H1 (cell line): ENCODE data around the gene VDAC2.

Experiments used
- CEBPB ChIP-seq: IDR thresholded peaks from 2 replicates; pipeline ENCODE4 v1.6.1; 2012; ENCODE audit warnings: low read depth, low read length
- CTCF ChIP-seq, 3 experiments: IDR thresholded peaks; 1 replicate in 2 of 3; 2 replicates in 1 of 3; pipeline versions ENCODE4 v1.5.1 to v1.6.1; 2011; ENCODE audit warnings: low read length in 3 of 3, mild to moderate bottlenecking in 3 of 3, inconsistent platforms in 2 of 3, low read depth in 1 of 3, moderate library complexity in 1 of 3; ENCODE audit not compliant: insufficient read depth in 1 of 3; ENCODE audit errors: control extremely low read depth in 1 of 3
- EP300 ChIP-seq, 2 experiments: IDR thresholded peaks; 1 replicate in 1 of 2; 2 replicates in 1 of 2; pipeline ENCODE4 v1.6.1; 2011 to 2012; ENCODE audit warnings: low read depth in 2 of 2, low read length in 2 of 2, mild to moderate bottlenecking in 2 of 2, borderline replicate concordance in 1 of 2, inconsistent platforms in 1 of 2, moderate library complexity in 1 of 2
- HDAC6 ChIP-seq: IDR thresholded peaks from one replicate; pipeline ENCODE4 v1.7.1; 2012; ENCODE audit warnings: low read depth, mild to moderate bottlenecking, inconsistent platforms, low read length, moderate library complexity
- NANOG ChIP-seq: IDR thresholded peaks from 2 replicates; pipeline ENCODE4 v1.6.1; 2011; ENCODE audit warnings: low read length, low read depth, mild to moderate bottlenecking, inconsistent platforms; ENCODE audit not compliant: insufficient read depth, poor library complexity, severe bottlenecking
- POLR2A ChIP-seq, 2 experiments: IDR thresholded peaks; 1 replicate in 1 of 2; 2 replicates in 1 of 2; pipeline ENCODE4 v1.6.1; 2011; ENCODE audit warnings: low read depth in 2 of 2, low read length in 2 of 2, mild to moderate bottlenecking in 2 of 2; ENCODE audit errors: control extremely low read depth in 1 of 2
- POLR2AphosphoS5 ChIP-seq: IDR thresholded peaks from 2 replicates; pipeline ENCODE4 v1.6.1; 2011; ENCODE audit warnings: low read depth, low read length
- POU5F1 ChIP-seq: IDR thresholded peaks from 2 replicates; pipeline ENCODE4 v1.6.1; 2011; ENCODE audit warnings: low read depth, mild to moderate bottlenecking, low read length, moderate library complexity
- SAP30 ChIP-seq: fragments of 300-600 bp; sonication (generic); IDR thresholded peaks from 2 replicates; pipeline ENCODE4 v1.7.1; 2012; ENCODE audit warnings: low read length, moderate library complexity, mild to moderate bottlenecking, inconsistent platforms; ENCODE audit not compliant: insufficient read depth, insufficient replicate concordance
- TAF1 ChIP-seq: IDR thresholded peaks from 2 replicates; pipeline ENCODE4 v1.6.1; 2011; ENCODE audit warnings: mild to moderate bottlenecking, low read depth, low read length

GRCh38 chr10:75208181-75208580 is 2.4 kb upstream of the VDAC2 start:
- TF ChIP-seq POLR2A (IDR thresholded peaks at IDR 0.05; ENCODE audit: control extremely low read depth in 1 of 2, low read depth in 2 of 2, low read length in 2 of 2) (no peak), CTCF (IDR thresholded peaks at IDR 0.05; ENCODE audit: control extremely low read depth in 1 of 3, insufficient read depth in 1 of 3, low read depth in 1 of 3, low read length in 3 of 3) (no peak), POU5F1 (no peak), TAF1 (no peak), EP300 (IDR thresholded peaks at IDR 0.05; ENCODE audit: borderline replicate concordance in 1 of 2, low read depth in 2 of 2, low read length in 2 of 2) (no peak), CEBPB (no peak), POLR2AphosphoS5 (no peak), HDAC6 (no peak), SAP30 (no peak), NANOG (no peak)
